ENCODE measurements around the gene ZBTB21.

GRCh38 chr21:41942457-41942856 is 67.7 kb downstream of the ZBTB21 start:
- TF ChIP-seq, protein P1, sequence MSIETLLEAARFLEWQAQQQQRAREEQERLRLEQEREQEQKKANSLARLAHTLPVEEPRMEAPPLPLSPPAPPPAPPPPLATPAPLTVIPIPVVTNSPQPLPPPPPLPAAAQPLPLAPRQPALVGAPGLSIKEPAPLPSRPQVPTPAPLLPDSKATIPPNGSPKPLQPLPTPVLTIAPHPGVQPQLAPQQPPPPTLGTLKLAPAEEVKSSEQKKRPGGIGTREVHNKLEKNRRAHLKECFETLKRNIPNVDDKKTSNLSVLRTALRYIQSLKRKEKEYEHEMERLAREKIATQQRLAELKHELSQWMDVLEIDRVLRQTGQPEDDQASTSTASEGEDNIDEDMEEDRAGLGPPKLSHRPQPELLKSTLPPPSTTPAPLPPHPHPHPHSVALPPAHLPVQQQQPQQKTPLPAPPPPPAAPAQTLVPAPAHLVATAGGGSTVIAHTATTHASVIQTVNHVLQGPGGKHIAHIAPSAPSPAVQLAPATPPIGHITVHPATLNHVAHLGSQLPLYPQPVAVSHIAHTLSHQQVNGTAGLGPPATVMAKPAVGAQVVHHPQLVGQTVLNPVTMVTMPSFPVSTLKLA (conservative IDR thresholded peaks at IDR 0.05) = no peak
- TF ChIP-seq ZNF134 (CRISPR knock-in tag; conservative IDR thresholded peaks at IDR 0.05) = no peak
- TF ChIP-seq ZBTB7A (IDR thresholded peaks at IDR 0.05; ENCODE audit: borderline replicate concordance, control insufficient read depth, low read depth, low read length) = no peak
- no peak for TF ChIP-seq EP300 (IDR thresholded peaks at IDR 0.05; ENCODE audit: low read length)
- no peak for TF ChIP-seq SIX5 (IDR thresholded peaks at IDR 0.05; ENCODE audit: borderline replicate concordance in 1 of 2, insufficient read depth in 1 of 2, low read depth in 1 of 2, low read length in 2 of 2)
- no peak for TF ChIP-seq RBFOX2 (IDR thresholded peaks at IDR 0.05; ENCODE audit: low read depth, low read length)
- TF ChIP-seq PHB2 (IDR thresholded peaks at IDR 0.05; ENCODE audit: low read depth) = no peak
- TF ChIP-seq, protein P2, sequence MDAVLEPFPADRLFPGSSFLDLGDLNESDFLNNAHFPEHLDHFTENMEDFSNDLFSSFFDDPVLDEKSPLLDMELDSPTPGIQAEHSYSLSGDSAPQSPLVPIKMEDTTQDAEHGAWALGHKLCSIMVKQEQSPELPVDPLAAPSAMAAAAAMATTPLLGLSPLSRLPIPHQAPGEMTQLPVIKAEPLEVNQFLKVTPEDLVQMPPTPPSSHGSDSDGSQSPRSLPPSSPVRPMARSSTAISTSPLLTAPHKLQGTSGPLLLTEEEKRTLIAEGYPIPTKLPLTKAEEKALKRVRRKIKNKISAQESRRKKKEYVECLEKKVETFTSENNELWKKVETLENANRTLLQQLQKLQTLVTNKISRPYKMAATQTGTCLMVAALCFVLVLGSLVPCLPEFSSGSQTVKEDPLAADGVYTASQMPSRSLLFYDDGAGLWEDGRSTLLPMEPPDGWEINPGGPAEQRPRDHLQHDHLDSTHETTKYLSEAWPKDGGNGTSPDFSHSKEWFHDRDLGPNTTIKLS (IDR thresholded peaks at IDR 0.05; ENCODE audit: borderline replicate concordance, low read depth) = no peak
- no peak for TF ChIP-seq HOXB6 (CRISPR knock-in tag; IDR thresholded peaks at IDR 0.05; ENCODE audit: borderline replicate concordance)
- no peak for TF ChIP-seq SMARCE1 (IDR thresholded peaks at IDR 0.05)
- TF ChIP-seq CC2D1A (IDR thresholded peaks at IDR 0.05) = no peak
- no peak for TF ChIP-seq ZNF512 (tag; IDR thresholded peaks at IDR 0.05)
- no peak for TF ChIP-seq EZH2 (IDR thresholded peaks at IDR 0.05; ENCODE audit: borderline replicate concordance, low read depth, low read length)
- TF ChIP-seq ZNF407 (IDR thresholded peaks at IDR 0.05; ENCODE audit: low read depth) = no peak

Data from K562 (cell line).